Endodermal cell (in vitro differentiated cells): ENCODE results near the gene DCAF4. TPM values are rescaled to one million over a fixed set of nuclear protein-coding genes. Genes with fewer than 3 reads are reported as not detected.

Experiments
- DNase-seq: peaks from one replicate; pipeline ENCODE4 v3.0.0-alpha.2; 2017
- H3K27ac ChIP-seq: 2 replicates; pipeline ENCODE4 v1.5.1; 2013; ENCODE audit warnings: mild to moderate bottlenecking, low read depth, low read length, moderate library complexity
- H3K27me3 ChIP-seq: 2 replicates; pipeline ENCODE4 v1.6.1; 2013; ENCODE audit warnings: mild to moderate bottlenecking, low read length, moderate library complexity; ENCODE audit not compliant: insufficient read depth, control insufficient read depth, poor library complexity, severe bottlenecking
- H3K36me3 ChIP-seq: 2 replicates; pipeline ENCODE4 v1.7.0; 2013; ENCODE audit warnings: mild to moderate bottlenecking, low read length, moderate library complexity; ENCODE audit not compliant: control insufficient read depth, insufficient read depth
- H3K4me1 ChIP-seq: one replicate; pipeline ENCODE4 v1.7.0; 2013; ENCODE audit warnings: low read length; ENCODE audit not compliant: control insufficient read depth, insufficient read depth
- H3K4me3 ChIP-seq: 2 replicates; pipeline ENCODE4 v1.5.1; 2013; ENCODE audit warnings: mild to moderate bottlenecking, low read length, moderate library complexity
- H3K9ac ChIP-seq: 2 replicates; pipeline ENCODE4 v1.6.1; 2013; ENCODE audit warnings: mild to moderate bottlenecking, low read length, moderate library complexity; ENCODE audit not compliant: poor library complexity, severe bottlenecking; ENCODE audit errors: extremely low read depth
- H3K9me3 ChIP-seq: 2 replicates; pipeline ENCODE4 v1.6.1; 2013; ENCODE audit warnings: mild to moderate bottlenecking, low read length, moderate library complexity; ENCODE audit not compliant: control insufficient read depth
- H3K27ac Mint-ChIP-seq: 2 replicates; pipeline ENCODE4 v1.8.0; 2020; ENCODE audit warnings: mixed read lengths
- H3K27me3 Mint-ChIP-seq: 2 replicates; pipeline ENCODE4 v1.8.0; 2021; ENCODE audit warnings: mild to moderate bottlenecking, mixed read lengths; ENCODE audit not compliant: insufficient read depth
- H3K36me3 Mint-ChIP-seq: 2 replicates; pipeline ENCODE4 v1.8.0; 2020; ENCODE audit warnings: low read depth, mixed read lengths
- H3K4me1 Mint-ChIP-seq: 2 replicates; pipeline ENCODE4 v1.8.0; 2020; ENCODE audit warnings: mixed read lengths
- H3K4me3 Mint-ChIP-seq: 2 replicates; pipeline ENCODE4 v1.8.0; 2020; ENCODE audit warnings: mild to moderate bottlenecking, moderate library complexity, mixed read lengths
- H3K9me3 Mint-ChIP-seq: 2 replicates; pipeline ENCODE4 v1.8.0; 2020; ENCODE audit warnings: mild to moderate bottlenecking, mixed read lengths
- WGBS, 2 experiments: methylation state at CpG; one replicate each; pipeline versions ENCODE4 v1.1.5 to v1.1.7; 2013; ENCODE audit warnings: missing lambda C conversion rate in 2 of 2, mixed read lengths in 1 of 2; ENCODE audit not compliant: insufficient coverage in 1 of 2, insufficient read length in 1 of 2; 5-methylcytosine and 5-hydroxymethylcytosine counted together
- total RNA-seq, 2 donors: library from RNA; stranded (reverse); fragmentation: NEBNext Ultra II Directional in 1 of 2; extraction: Animal tissue kit (Norgen Biotek cat#: 25700) in 1 of 2; gene quantifications; 2 replicates in 1 of 2; 3 replicates in 1 of 2; pipeline ENCODE4 v1.2.1, GENCODE V29; 2021
- TF ChIP-seq, protein P1 (sequence below): fragments of 200-600 bp; sonication (generic); conservative IDR thresholded peaks from 2 replicates; pipeline ENCODE4 v1.5.0; 2021; ENCODE audit warnings: antibody characterized with exemption, mild to moderate bottlenecking

DCAF4 gene
- total RNA-seq, 2 donors from 2014 or later = 16.4 to 17.7 TPM

GRCh38 chr14:72879431-72879830 lies 46.8 kb upstream of the DCAF4 start:
- WGBS, 2 experiments = 86 to 91% methylated on average over 4 to 6 of the region's 6 CpGs
- Histone ChIP-seq H3K9me3 (no peaks in the 10 kb centered on the region), H3K4me3 (no peak overlapping the region), H3K27me3 (no peaks in the 10 kb centered on the region), H3K4me1 (peaks cover 2% of the 10 kb centered on the region), H3K27ac (no peak overlapping the region), H3K9ac (no peak overlapping the region), H3K36me3 (no peaks in the 10 kb centered on the region)
- Mint-ChIP-seq H3K27me3 (peaks cover 22% of the 10 kb centered on the region), H3K4me1 (peaks cover 22% of the 10 kb centered on the region), H3K9me3 (peaks cover under 1% of the 10 kb centered on the region), H3K27ac (no peak overlapping the region), H3K36me3 (no peaks in the 10 kb centered on the region), H3K4me3 (no peak overlapping the region)
- no peak for DNase-seq
- TF ChIP-seq, protein P1, sequence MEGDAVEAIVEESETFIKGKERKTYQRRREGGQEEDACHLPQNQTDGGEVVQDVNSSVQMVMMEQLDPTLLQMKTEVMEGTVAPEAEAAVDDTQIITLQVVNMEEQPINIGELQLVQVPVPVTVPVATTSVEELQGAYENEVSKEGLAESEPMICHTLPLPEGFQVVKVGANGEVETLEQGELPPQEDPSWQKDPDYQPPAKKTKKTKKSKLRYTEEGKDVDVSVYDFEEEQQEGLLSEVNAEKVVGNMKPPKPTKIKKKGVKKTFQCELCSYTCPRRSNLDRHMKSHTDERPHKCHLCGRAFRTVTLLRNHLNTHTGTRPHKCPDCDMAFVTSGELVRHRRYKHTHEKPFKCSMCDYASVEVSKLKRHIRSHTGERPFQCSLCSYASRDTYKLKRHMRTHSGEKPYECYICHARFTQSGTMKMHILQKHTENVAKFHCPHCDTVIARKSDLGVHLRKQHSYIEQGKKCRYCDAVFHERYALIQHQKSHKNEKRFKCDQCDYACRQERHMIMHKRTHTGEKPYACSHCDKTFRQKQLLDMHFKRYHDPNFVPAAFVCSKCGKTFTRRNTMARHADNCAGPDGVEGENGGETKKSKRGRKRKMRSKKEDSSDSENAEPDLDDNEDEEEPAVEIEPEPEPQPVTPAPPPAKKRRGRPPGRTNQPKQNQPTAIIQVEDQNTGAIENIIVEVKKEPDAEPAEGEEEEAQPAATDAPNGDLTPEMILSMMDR = no peak

GRCh38 chr14:72880164-72880563 lies 46.1 kb upstream of the DCAF4 start:
- Mint-ChIP-seq H3K9me3 (no peaks in the 10 kb centered on the region), H3K27me3 (peaks cover 21% of the 10 kb centered on the region)
- 89 to 93% methylated on average over 2 of the region's 2 CpGs for WGBS, 2 experiments

DNA sequence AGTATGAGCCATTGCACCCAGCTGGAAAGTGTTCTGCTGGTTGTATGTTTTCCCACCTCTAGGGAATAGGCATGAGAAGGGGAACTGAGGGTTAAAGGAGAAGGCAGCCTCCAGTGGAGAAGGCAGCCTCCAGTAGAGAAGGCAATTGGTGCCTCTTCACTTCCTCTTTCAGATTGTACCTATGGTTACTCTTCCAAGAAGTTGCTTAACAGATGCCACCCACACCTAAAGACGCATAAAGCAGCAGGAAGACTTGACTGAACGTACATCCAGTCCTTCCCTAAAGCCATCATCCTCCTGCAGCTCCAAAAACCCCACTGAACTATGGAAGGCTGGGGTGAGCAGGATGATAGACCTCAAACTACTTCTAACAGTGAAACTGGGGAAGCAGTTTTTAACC lies 45.4 kb upstream of the DCAF4 start:
- H3K27me3 Mint-ChIP-seq = peaks cover 21% of the 10 kb centered on the region
- H3K4me3 ChIP-seq = no peak overlapping the region
- H3K4me1 ChIP-seq = peaks cover 2% of the 10 kb centered on the region
- no peaks in the 10 kb centered on the region for H3K36me3 Mint-ChIP-seq
- no peaks in the 10 kb centered on the region for H3K9me3 ChIP-seq
- H3K4me3 Mint-ChIP-seq = no peak overlapping the region
- H3K27me3 ChIP-seq = no peaks in the 10 kb centered on the region
- no peak overlapping the region for H3K9ac ChIP-seq
- H3K4me1 Mint-ChIP-seq = peaks cover 24% of the 10 kb centered on the region
- DNase-seq = no peak
- no peaks in the 10 kb centered on the region for H3K36me3 ChIP-seq
- peaks cover 2% of the 10 kb centered on the region for H3K9me3 Mint-ChIP-seq
- WGBS, 2 experiments = 82 to 89% methylated on average over 2 of the region's 2 CpGs
- TF ChIP-seq, protein P1 = no peak
- H3K27ac Mint-ChIP-seq = no peak overlapping the region
- no peak overlapping the region for H3K27ac ChIP-seq

More at GRCh38 chr14:72880164-72880563, 46.1 kb upstream of the DCAF4 start:
- no peak overlapping the region for H3K4me3 Mint-ChIP-seq
- TF ChIP-seq, protein P1 = no peak
- H3K9ac ChIP-seq = no peak overlapping the region
- H3K4me1 Mint-ChIP-seq = peaks cover 24% of the 10 kb centered on the region
- no peaks in the 10 kb centered on the region for H3K27me3 ChIP-seq
- no peaks in the 10 kb centered on the region for H3K9me3 ChIP-seq
- H3K27ac ChIP-seq = no peak overlapping the region
- no peak for DNase-seq
- H3K36me3 ChIP-seq = no peaks in the 10 kb centered on the region
- H3K4me3 ChIP-seq = no peak overlapping the region
- H3K27ac Mint-ChIP-seq = no peak overlapping the region
- no peaks in the 10 kb centered on the region for H3K36me3 Mint-ChIP-seq
- peaks cover 2% of the 10 kb centered on the region for H3K4me1 ChIP-seq
